OCI-LY7 (cell line): ENCODE data around the gene PTP4A2. TPM values are rescaled to one million over a fixed set of nuclear protein-coding genes. Genes with fewer than 3 reads are reported as not detected.

Source experiments
- BruUV-seq: library from RNA; stranded (reverse); fragments of 400-500 nt; replicated peaks from 2 replicates; lab custom pipeline; 2021; lab: Mats Ljungman, UMichigan
- CTCF ChIA-PET: fragments of 300-600 bp; sonication (Branson Sonifier 250); formaldehyde crosslinking; loops from one replicate; lab custom pipeline; 2022; ENCODE audit warnings: antibody characterized with exemption; ENCODE audit not compliant: unreplicated experiment; lab: Charles Lee
- POLR2A ChIA-PET: fragments of 300-600 bp; sonication (Branson Sonifier 250); formaldehyde crosslinking; loops from one replicate; lab custom pipeline; 2022; ENCODE audit warnings: antibody characterized with exemption; lab: Charles Lee
- DNase-seq: peaks from one replicate; pipeline ENCODE4 v3.0.0-alpha.2; 2015; ENCODE audit warnings: low spot score
- H2AFZ ChIP-seq: fragments of 200-600 bp; sonication (generic), shearing (Covaris generic); 2 replicates; pipeline ENCODE4 v1.6.1; 2014; ENCODE audit warnings: mild to moderate bottlenecking, antibody characterized with exemption, low read length, moderate library complexity
- H3K27ac ChIP-seq: fragments of 200-600 bp; sonication (generic); 2 replicates; pipeline ENCODE4 v1.5.1; 2014; ENCODE audit warnings: mixed run types, low read depth, mild to moderate bottlenecking, moderate library complexity, low read length, inconsistent platforms; ENCODE audit not compliant: poor library complexity, severe bottlenecking
- H3K36me3 ChIP-seq: fragments of 200-600 bp; sonication (generic); 2 replicates; pipeline ENCODE4 v1.6.1; 2014; ENCODE audit warnings: mild to moderate bottlenecking, antibody characterized with exemption, low read length, moderate library complexity, mixed read lengths; ENCODE audit not compliant: insufficient read depth
- H3K4me1 ChIP-seq: fragments of 200-600 bp; sonication (generic); 2 replicates; pipeline ENCODE4 v1.5.1; 2014; ENCODE audit warnings: mild to moderate bottlenecking, low read length; ENCODE audit not compliant: insufficient read depth, poor library complexity, severe bottlenecking
- H3K4me2 ChIP-seq: fragments of 200-600 bp; sonication (generic); 2 replicates; pipeline ENCODE4 v1.6.1; 2014; ENCODE audit warnings: mild to moderate bottlenecking, low read length
- H3K4me3 ChIP-seq: fragments of 200-600 bp; sonication (generic); 2 replicates; pipeline ENCODE4 v1.5.1; 2014; ENCODE audit warnings: mild to moderate bottlenecking, low read depth, low read length; ENCODE audit not compliant: poor library complexity, severe bottlenecking
- H3K79me2 ChIP-seq: fragments of 200-600 bp; sonication (generic); 2 replicates; pipeline ENCODE4 v1.6.1; 2016; ENCODE audit warnings: low read depth, mild to moderate bottlenecking, low read length, moderate library complexity, mixed read lengths; ENCODE audit not compliant: insufficient read depth
- H3K9me2 ChIP-seq: fragments of 200-600 bp; sonication (generic); 2 replicates; pipeline ENCODE4 v1.6.1; 2016; ENCODE audit warnings: mild to moderate bottlenecking, low read length, mixed read lengths; ENCODE audit not compliant: insufficient read depth
- H3K9me3 ChIP-seq: fragments of 200-600 bp; sonication (generic); 2 replicates; pipeline ENCODE4 v1.6.1; 2014; ENCODE audit warnings: mild to moderate bottlenecking, mixed run types, low read length, mixed read lengths
- H4K20me1 ChIP-seq: fragments of 200-600 bp; sonication (generic); 2 replicates; pipeline ENCODE4 v1.6.1; 2014; ENCODE audit warnings: mild to moderate bottlenecking, antibody characterized with exemption, low read length, moderate library complexity, mixed read lengths; ENCODE audit not compliant: insufficient read depth
- EZH2phosphoT487 ChIP-seq: fragments of 200-600 bp; sonication (generic); IDR thresholded peaks from 2 replicates; pipeline ENCODE4 v1.6.1; 2018; ENCODE audit warnings: low read depth, borderline replicate concordance, mild to moderate bottlenecking, mixed run types, antibody characterized with exemption, low read length, moderate library complexity, mixed read lengths
- intact Hi-C: fragments of 100-400 bp; cut with micrococcal nuclease; formaldehyde crosslinking; loops from one replicate; pipeline ENCODE4 v1.10.0; 2022; ENCODE audit not compliant: unreplicated experiment
- total RNA-seq, 2 experiments: library from RNA; depleted of rRNA in 1 of 2; stranded (reverse); fragments of >200 nt in 1 of 2; shearing (Covaris generic) in 1 of 2; gene quantifications; 2 replicates each; pipeline ENCODE4 v1.2.3, GENCODE V29; 2014 to 2022
- TF ChIP-seq, protein P1 (sequence below): fragments of 200-600 bp; sonication (generic); conservative IDR thresholded peaks from 2 replicates; pipeline ENCODE4 v1.5.1; 2014; ENCODE audit warnings: mild to moderate bottlenecking, antibody characterized with exemption, low read length, moderate library complexity, mixed read lengths

Gene PTP4A2
- total RNA-seq, 2 experiments from 2014 or later: 196 to 208 TPM

DNA sequence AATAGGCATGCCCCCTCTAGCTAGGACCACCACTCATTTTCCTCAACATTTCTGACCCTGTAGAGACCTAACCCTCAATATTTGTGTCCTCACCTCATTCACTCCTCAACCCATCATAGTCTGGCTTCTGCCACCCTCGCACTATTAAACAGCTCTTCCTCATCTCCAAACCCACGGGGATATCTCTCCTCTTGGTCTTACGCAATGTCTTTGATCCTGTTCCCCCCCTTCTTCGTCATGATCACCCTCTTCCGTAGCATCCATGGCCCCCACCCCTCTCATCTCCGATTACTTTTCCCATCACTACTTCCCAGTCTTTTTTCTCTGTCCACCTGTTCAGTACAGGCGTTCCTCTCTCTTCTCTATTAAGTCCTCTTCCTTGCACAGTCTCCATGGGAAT, 70.6 kb downstream of the PTP4A2 start:
- no peak overlapping the region for H2AFZ ChIP-seq
- POLR2A ChIA-PET: no interaction called here

DNA sequence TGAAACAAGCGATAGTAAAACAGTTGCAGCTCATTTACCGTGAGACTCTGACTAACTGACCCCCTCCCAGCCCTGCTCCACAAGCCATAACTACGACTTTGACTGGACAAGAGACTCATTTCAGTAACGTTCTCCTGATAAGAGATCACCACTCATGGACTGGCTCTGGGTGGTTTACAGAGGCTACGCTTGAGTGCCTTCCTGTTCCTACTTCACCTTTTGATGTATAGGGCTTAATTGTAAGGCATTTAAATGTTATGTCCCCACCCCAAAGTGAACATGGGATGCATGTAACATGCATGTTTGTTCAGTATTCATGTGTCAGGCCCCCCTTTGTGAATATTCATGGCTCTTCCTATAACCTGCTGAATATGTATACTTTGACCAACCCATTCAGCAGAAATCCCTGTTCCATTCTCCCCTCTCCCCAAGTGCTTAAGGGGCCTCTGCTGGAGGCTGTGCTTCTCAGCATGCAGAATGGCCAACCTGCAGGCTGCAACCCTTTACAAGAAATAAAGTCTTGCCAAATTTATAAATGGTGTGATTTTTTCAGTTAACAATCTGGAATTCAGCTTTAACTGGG, 71.6 kb downstream of the PTP4A2 start:
- intact Hi-C loops: no loop called here
- CTCF ChIA-PET: interaction anchor here (0.5 kb wide), 1 partner anchor 140 kb away, joined by 4 read pairs; no protein-coding TSS in a partner anchor
- no peak overlapping the region for H3K4me3 ChIP-seq
- H4K20me1 ChIP-seq: no peaks in the 10 kb centered on the region
- no peaks in the 10 kb centered on the region for H3K36me3 ChIP-seq
- no peaks in the 10 kb centered on the region for H3K9me3 ChIP-seq
- H3K79me2 ChIP-seq: no peaks in the 10 kb centered on the region
- no TSS peak for BruUV-seq
- POLR2A ChIA-PET: no interaction called here
- H2AFZ ChIP-seq: peak overlapping the region; percentile 34; the same call in 1 of the 2 replicates
- H3K4me1 ChIP-seq: peaks cover 12% of the 10 kb centered on the region
- TF ChIP-seq, protein P1, sequence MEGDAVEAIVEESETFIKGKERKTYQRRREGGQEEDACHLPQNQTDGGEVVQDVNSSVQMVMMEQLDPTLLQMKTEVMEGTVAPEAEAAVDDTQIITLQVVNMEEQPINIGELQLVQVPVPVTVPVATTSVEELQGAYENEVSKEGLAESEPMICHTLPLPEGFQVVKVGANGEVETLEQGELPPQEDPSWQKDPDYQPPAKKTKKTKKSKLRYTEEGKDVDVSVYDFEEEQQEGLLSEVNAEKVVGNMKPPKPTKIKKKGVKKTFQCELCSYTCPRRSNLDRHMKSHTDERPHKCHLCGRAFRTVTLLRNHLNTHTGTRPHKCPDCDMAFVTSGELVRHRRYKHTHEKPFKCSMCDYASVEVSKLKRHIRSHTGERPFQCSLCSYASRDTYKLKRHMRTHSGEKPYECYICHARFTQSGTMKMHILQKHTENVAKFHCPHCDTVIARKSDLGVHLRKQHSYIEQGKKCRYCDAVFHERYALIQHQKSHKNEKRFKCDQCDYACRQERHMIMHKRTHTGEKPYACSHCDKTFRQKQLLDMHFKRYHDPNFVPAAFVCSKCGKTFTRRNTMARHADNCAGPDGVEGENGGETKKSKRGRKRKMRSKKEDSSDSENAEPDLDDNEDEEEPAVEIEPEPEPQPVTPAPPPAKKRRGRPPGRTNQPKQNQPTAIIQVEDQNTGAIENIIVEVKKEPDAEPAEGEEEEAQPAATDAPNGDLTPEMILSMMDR: no peak
- no peak for TF ChIP-seq EZH2phosphoT487
- H3K4me2 ChIP-seq: peak overlapping the region; percentile 51; the same call in 1 of the 2 replicates
- H3K27ac ChIP-seq: no peak overlapping the region
- peak; percentile 48 for DNase-seq
- no peaks in the 10 kb centered on the region for H3K9me2 ChIP-seq

More for the DNA sequence above, 70.6 kb downstream of the PTP4A2 start:
- Histone ChIP-seq H3K9me3 (no peaks in the 10 kb centered on the region), H3K79me2 (no peaks in the 10 kb centered on the region), H3K27ac (no peak overlapping the region), H4K20me1 (no peaks in the 10 kb centered on the region), H3K36me3 (no peaks in the 10 kb centered on the region), H3K4me2 (no peak overlapping the region), H3K4me3 (no peak overlapping the region), H3K4me1 (peaks cover 9% of the 10 kb centered on the region), H3K9me2 (no peaks in the 10 kb centered on the region)
- CTCF ChIA-PET: no interaction called here
- no peak for DNase-seq
- BruUV-seq: no TSS peak
- intact Hi-C loops: no loop called here
- TF ChIP-seq EZH2phosphoT487: no peak
- TF ChIP-seq, protein P1: no peak
